BLaER1 (cell line): Measurements from ENCODE around the gene ADSS1.
"Not testable (repeated sequence)": the region's sequence is repeated elsewhere in the genome, so short reads cannot be mapped to it uniquely, and the experiment has no call there.

Experiments
- H3K27ac ChIP-seq: shearing (Covaris generic); formaldehyde crosslinking; 2 replicates; pipeline ENCODE4 v1.8.1; 2022
- H3K27me3 ChIP-seq: shearing (Covaris generic); formaldehyde crosslinking; 2 replicates; pipeline ENCODE4 v1.8.1; 2022
- H3K36me3 ChIP-seq: shearing (Covaris generic); formaldehyde crosslinking; 2 replicates; pipeline ENCODE4 v1.8.1; 2022
- H3K4me1 ChIP-seq: shearing (Covaris generic); formaldehyde crosslinking; 2 replicates; pipeline ENCODE4 v1.8.1; 2022
- H3K4me2 ChIP-seq: shearing (Covaris generic); formaldehyde crosslinking; 2 replicates; pipeline ENCODE4 v1.8.1; 2022
- H3K4me3 ChIP-seq: shearing (Covaris generic); formaldehyde crosslinking; 2 replicates; pipeline ENCODE4 v1.8.1; 2022
- H3K9ac ChIP-seq: shearing (Covaris generic); formaldehyde crosslinking; 2 replicates; pipeline ENCODE4 v1.8.1; 2022
- H3K9me3 ChIP-seq: shearing (Covaris generic); formaldehyde crosslinking; 2 replicates; pipeline ENCODE4 v1.8.1; 2022
- H4K20me1 ChIP-seq: shearing (Covaris generic); formaldehyde crosslinking; 2 replicates; pipeline ENCODE4 v1.8.1; 2022
- Cebpa-rat ChIP-seq: shearing (Covaris generic); IDR thresholded peaks from 2 replicates; pipeline ENCODE4 v1.8.1; 2022

ADSS1 gene

DNA sequence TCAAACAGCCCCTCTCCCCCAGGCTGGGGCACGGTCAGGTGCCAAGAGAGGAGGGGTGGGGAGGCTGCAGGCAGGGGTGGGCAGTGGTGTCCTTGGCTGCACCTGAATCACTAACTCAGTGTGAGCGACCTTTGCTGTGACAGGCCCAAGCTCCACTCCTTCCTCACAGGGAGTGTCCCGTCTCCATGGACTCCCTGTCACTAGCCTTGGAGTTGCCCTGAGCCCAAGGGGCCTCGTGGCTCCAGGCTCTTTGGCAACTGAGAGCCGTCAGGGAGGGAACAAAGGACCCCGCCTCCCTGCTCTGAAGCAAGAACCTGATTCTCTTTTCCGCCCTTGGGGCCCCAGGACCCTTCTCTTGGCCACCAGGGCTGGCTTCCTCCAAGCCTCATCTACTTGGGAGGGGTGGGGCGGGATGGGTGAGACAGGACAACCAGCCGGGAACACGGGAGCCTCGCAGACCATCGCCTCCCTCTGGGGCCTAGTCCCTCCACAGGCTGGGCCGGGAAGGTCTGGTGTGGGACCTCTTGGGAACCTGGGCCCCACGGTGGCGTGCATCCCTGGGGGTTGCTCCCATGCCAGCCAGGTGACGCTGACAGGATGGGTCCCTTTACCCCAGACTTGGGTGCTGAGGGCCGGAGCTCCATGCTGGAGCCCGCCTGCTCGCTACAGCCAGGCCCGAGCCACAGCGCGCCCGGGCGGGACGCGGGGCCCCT is 935 bp upstream of the ADSS1 start:
- Histone ChIP-seq H3K36me3 (peaks cover 29% of the 10 kb centered on the region), H3K27me3 (no peaks in the 10 kb centered on the region), H3K27ac (peak overlapping the region; percentile 65), H4K20me1 (peaks cover 21% of the 10 kb centered on the region), H3K4me1 (peaks cover 70% of the 10 kb centered on the region), H3K9me3 (no peaks in the 10 kb centered on the region), H3K4me3 (peak overlapping the region; percentile 70), H3K4me2 (peak overlapping the region; percentile 95), H3K9ac (0 out of 2 replicates have a peak overlapping the region, but pooled peaks have one; percentile 24)
- TF ChIP-seq Cebpa-rat: no peak

DNA sequence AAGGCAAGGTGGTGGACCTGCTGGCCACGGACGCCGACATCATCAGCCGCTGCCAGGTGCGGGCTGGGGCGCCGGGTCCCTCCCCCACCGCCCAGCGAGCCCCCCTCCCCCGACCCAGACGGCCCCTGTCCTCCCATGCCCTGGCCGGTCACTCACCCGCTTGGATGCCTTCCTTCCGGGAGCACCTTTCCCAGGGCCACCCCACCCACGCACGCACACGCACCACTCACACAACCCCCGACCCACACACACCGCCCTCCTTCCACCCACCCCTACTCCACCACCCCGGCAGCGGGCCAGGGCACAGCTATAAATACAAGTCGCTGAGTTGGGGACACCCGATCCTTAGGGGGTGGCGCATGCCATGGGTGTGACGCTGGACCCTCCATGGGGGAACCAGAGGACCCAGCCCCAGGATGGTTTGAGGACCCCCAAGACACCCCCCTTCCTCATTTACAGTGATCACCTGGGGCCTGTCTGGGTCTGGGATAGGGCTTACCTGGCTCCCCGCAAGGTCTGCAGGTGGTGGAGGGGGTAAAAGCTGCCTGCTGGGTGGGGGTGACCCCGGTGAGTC is 465 bp downstream of the ADSS1 start:
- peak overlapping the region; percentile 95 for H3K4me2 ChIP-seq
- H3K36me3 ChIP-seq: peaks cover 17% of the 10 kb centered on the region
- peaks cover 56% of the 10 kb centered on the region for H3K4me1 ChIP-seq
- peak overlapping the region; percentile 68; the same call in 1 of the 2 replicates for H3K9ac ChIP-seq
- H4K20me1 ChIP-seq: peaks cover 21% of the 10 kb centered on the region
- no peak for TF ChIP-seq Cebpa-rat
- H3K9me3 ChIP-seq: no peaks in the 10 kb centered on the region
- H3K27me3 ChIP-seq: no peaks in the 10 kb centered on the region
- H3K4me3 ChIP-seq: peak overlapping the region; percentile 70
- peak overlapping the region; percentile 58 for H3K27ac ChIP-seq

DNA sequence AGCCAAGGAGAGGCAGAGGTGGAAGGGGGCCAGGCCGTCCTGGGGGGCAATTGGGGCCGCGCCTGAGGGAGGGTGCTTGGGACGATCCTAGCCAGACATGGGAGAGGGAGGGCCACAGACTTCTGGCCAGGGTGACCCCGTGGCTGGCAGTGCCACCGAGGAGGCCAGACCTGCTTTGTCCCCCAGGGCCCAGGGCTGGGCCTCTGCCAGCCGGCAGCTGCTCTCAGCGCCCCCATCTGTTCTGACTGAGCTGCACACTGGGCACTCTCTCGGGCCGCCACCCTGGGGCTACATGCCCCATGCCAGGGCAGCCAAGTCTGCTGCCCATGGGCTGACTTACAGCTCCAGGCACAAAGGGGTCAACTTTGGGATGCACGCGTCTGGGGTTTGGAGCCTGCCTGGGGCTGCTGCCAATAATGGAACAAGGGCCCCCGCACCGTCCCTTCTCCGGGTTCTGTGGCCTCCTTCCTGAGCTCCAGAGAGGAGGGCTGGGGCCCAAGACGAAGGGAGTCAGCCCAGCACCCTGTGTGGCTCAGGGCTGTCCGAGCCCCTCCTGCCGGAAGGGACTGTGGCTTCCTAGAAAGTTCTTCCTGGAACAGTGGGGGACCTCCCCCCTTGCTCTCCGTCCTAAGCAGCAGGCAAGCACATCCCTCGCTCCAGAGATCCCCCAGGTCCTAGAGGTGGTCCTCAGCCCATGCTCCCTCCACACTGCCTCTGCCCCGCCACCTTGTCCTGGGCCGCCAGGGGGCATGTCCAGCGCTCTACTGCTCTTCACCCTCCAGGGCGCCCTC is 1.1 kb downstream of the ADSS1 start:
- Histone ChIP-seq H3K9ac (peak overlapping the region; percentile 68; the same call in 1 of the 2 replicates), H3K9me3 (no peaks in the 10 kb centered on the region), H3K27ac (peak overlapping the region; percentile 58; the same call in 1 of the 2 replicates), H3K4me1 (peaks cover 51% of the 10 kb centered on the region), H4K20me1 (peaks cover 21% of the 10 kb centered on the region), H3K36me3 (peaks cover 11% of the 10 kb centered on the region; the same call in 1 of the 2 replicates), H3K4me3 (peak overlapping the region; percentile 70), H3K27me3 (no peaks in the 10 kb centered on the region), H3K4me2 (peak overlapping the region; percentile 95)
- TF ChIP-seq Cebpa-rat: no peak

DNA sequence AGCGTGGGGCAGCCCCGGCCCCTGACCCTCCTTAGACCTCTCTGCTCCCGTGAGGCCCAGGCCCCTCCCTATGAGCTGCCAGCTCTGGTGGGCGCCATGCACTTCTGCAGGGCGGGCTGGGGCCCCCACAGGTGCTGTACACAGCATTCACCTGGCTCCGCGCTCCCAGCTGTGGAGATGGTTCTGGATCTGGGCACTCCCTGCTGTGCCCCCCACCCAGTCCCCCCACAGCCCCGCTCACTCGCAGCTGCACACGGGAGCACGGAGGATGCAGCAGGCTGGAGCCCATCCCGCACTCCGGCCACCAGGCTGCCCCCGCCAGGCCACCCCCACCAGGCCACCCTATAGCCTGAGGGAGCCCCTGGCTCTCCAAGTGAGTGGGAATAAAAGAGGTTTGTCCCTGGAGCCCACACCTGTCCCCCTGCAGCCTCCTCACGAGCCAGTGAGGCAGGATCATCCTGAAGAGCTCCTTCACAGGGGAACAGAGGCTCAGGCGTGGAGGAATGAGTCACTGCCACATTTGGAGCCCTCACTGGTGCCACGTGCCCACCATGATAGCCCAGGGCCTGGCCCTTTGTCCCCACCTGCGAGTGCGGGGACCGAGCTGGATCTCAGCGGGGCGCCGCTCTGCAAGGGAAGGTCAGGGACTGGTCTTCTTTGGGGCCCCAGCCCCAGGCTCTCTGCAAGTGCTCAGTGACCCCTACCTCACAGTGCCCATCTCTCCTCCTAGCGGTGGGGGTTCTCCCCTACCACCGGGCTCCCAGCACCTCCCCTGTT is 1.9 kb downstream of the ADSS1 start:
- H3K9ac ChIP-seq: no peak overlapping the region; the same call in 1 of the 2 replicates
- H3K4me1 ChIP-seq: peaks cover 51% of the 10 kb centered on the region
- no peak overlapping the region for H3K27ac ChIP-seq
- H3K27me3 ChIP-seq: no peaks in the 10 kb centered on the region
- peaks cover 21% of the 10 kb centered on the region for H4K20me1 ChIP-seq
- H3K4me2 ChIP-seq: peak overlapping the region; percentile 95
- no peak for TF ChIP-seq Cebpa-rat
- no peak overlapping the region for H3K4me3 ChIP-seq
- H3K36me3 ChIP-seq: peaks cover 10% of the 10 kb centered on the region; the same call in 1 of the 2 replicates
- H3K9me3 ChIP-seq: no peaks in the 10 kb centered on the region

DNA sequence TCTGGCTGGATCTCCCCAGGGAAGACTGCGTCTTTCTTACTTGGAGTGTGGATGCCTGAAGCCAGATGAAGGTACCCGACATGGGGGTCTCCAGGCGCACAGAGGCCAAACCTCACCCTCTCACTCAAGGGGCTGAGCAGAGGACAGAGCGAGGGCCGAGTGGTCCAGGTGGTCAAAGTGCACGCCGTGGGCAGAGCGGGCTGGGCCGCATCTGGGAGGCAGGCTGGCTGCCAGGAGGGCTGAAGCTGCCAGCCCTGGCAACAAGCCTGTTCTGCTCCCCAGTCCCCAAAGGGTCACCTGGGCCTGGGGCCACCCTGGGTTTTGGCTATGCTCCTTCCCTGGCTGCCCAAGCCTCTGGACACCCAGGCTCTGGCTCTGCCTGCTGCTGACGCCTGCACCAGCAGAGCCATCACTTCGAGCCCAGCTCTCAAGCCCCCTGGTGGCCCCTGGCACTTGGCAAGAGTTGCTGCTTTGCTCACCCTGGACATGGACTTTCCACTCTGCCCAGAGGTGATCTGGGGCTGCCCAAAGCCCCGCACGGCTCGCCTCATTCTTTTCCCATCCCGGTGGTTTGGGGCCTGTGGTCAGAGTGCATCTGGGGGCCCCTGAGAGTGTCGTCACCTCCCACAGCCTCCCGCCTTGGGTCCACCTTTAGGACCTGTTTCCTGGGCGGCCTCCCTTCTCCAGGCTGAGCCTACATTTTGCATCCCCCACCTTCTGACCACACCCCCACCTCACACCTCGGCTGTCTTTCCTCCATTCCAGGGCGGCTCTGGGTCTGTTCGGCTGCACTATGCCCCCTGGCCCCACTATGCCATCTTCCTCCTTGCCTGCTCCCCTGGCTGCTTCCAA is 2.8 kb downstream of the ADSS1 start:
- H3K9me3 ChIP-seq: no peaks in the 10 kb centered on the region
- H3K27ac ChIP-seq: no peak overlapping the region
- no peak for TF ChIP-seq Cebpa-rat
- peaks cover 45% of the 10 kb centered on the region for H3K4me1 ChIP-seq
- peak overlapping the region; percentile 9; the same call in 1 of the 2 replicates for H3K4me2 ChIP-seq
- no peaks in the 10 kb centered on the region for H3K27me3 ChIP-seq
- peaks cover 2% of the 10 kb centered on the region; the same call in 1 of the 2 replicates for H3K36me3 ChIP-seq
- peaks cover 17% of the 10 kb centered on the region for H4K20me1 ChIP-seq
- no peak overlapping the region for H3K4me3 ChIP-seq
- no peak overlapping the region for H3K9ac ChIP-seq

DNA sequence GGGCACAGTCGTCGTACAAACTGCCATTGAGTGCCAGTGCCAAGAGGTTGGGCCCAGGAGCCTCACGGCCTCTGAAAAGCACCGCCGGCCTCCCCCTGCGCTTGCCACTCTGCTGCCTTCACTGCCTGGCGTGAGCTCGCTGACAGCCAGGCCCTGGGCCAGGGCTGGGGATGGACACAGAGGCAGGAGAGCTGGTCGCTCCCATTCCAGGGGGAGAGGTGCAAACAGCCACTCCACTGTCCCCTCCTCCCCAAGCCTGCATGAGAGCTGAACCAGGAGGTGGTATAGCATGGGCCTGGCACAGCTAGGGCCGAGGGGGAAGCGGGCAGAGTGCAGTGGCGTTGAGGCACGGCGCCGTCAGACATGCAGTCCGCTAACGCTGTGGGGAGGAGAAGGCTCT is 4.6 kb downstream of the ADSS1 start:
- H3K36me3 ChIP-seq: no peaks in the 10 kb centered on the region
- no peak for TF ChIP-seq Cebpa-rat
- peaks cover 45% of the 10 kb centered on the region for H3K4me1 ChIP-seq
- H3K4me3 ChIP-seq: no peak overlapping the region
- no peak overlapping the region for H3K9ac ChIP-seq
- H4K20me1 ChIP-seq: 0 out of 2 replicates have a peak, but pooled peaks cover 1% of the 10 kb centered on the region
- H3K27ac ChIP-seq: no peak overlapping the region
- no peaks in the 10 kb centered on the region for H3K9me3 ChIP-seq
- no peaks in the 10 kb centered on the region for H3K27me3 ChIP-seq
- no peak overlapping the region for H3K4me2 ChIP-seq

DNA sequence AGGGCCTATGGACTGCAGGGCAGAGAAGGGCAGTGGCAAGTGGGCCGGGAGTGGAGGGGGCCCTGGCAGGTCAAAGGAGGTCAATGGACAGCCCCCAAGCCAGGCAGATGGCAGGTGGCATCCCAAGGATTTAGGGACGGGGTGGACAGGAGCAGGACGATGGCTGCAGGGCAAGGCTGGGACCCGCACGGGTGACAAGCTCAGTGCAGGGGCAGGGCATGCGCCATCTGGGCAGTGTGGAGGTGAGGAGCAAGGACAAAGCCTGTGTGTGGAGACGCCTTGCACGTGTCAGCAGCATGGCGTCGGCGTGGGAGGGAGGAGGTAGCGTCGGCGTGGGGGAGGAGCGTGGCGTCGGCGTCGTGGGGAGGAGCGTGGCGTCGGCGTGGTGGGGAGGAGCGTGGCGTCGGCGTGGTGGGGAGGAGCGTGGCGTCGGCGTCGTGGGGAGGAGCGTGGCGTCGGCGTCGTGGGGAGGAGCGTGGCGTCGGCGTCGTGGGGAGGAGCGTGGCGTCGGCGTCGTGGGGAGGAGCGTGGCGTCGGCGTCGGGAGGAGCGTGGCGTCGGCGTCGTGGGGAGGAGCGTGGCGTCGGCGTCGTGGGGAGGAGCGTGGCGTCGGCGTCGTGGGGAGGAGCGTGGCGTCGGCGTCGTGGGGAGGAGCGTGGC is 5.3 kb downstream of the ADSS1 start:
- H3K27ac ChIP-seq, H3K4me3 ChIP-seq, H3K4me2 ChIP-seq, H4K20me1 ChIP-seq, H3K9me3 ChIP-seq, H3K9ac ChIP-seq, H3K36me3 ChIP-seq, H3K27me3 ChIP-seq: not testable (repeated sequence)
- peaks cover 50% of the 10 kb centered on the region for H3K4me1 ChIP-seq

DNA sequence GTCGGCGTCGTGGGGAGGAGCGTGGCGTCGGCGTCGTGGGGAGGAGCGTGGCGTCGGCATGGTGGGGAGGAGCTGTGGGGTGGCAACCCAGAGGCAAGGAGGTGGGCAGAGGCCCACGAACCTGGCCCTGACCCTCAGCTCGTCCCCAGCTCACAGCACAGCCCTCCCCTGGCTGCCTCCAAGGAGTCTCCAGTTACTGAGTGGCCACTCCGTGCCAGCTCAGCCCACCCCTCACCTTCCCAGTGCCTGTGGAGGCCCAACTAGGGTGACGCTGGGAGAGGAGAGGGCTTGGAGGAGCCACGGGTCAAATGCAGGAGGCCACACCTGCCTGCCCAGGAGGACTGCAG is 5.8 kb downstream of the ADSS1 start:
- Histone ChIP-seq H3K4me3 (no peak overlapping the region), H3K36me3 (no peaks in the 10 kb centered on the region), H3K4me2 (no peak overlapping the region), H4K20me1 (no peaks in the 10 kb centered on the region), H3K27ac (no peak overlapping the region), H3K27me3 (no peaks in the 10 kb centered on the region), H3K4me1 (peaks cover 47% of the 10 kb centered on the region), H3K9me3 (no peaks in the 10 kb centered on the region), H3K9ac (no peak overlapping the region)
- no peak for TF ChIP-seq Cebpa-rat
